Raji (cell line): ENCODE measurements around the gene SNRPB2.

Experiments
- POLR2A ChIP-seq: IDR thresholded peaks from 2 replicates; pipeline ENCODE4 v1.6.1; 2011; ENCODE audit warnings: low read depth, low read length, control low read depth; ENCODE audit not compliant: insufficient read depth

SNRPB2 gene

DNA sequence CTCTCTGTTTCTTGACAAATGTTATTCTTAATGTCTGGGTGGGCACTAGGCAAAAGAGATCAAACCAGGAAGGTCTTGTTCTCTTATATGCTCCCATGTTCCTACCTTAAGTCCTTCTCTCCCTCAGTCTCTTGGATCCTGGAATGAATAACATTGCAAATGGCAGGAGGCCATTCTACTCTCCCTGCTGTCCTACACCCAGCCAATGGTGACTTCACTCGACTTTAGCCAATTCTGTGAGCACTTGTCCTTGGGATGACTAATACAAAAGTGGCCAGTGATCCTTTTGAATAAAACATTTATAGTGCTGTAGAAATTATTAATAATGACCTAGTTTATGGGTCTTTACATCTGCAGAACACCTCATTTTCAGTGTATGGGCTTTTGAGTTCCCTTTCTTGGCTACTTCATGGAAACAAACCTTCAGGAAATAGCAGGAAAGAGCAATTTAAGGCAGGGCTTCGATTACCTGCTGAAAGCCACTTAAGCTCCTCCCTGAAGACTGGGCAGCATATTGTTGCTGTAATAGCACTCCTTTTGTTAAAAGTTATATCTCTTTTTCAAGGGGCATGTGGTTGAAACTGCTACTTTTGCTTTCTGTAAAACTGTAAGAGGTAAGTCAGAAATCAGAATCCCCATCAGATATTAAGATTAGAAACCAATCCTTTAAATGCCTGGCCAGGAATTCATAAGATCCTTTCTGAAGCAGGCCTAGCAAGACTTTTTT lies 28.8 kb downstream of the SNRPB2 start:
- TF ChIP-seq POLR2A = no peak

DNA sequence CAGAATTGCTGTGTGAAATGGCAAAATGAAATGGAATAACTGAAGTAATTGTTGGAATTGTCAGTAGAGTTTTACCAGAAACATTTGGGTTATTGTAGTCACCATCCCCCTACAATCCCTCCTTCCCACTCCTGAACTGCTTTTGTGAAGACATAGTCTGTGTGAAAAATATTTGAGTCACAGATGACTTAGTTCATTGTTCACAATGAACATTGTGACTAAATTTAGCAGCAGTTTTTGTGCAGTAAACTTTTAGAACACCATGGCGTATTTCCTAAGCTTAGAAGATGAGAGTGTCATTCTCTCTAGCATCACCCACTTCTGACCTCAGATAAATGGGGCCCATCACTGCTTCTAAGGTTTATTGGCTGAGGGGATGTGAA lies 29.3 kb downstream of the SNRPB2 start:
- TF ChIP-seq POLR2A = no peak

DNA sequence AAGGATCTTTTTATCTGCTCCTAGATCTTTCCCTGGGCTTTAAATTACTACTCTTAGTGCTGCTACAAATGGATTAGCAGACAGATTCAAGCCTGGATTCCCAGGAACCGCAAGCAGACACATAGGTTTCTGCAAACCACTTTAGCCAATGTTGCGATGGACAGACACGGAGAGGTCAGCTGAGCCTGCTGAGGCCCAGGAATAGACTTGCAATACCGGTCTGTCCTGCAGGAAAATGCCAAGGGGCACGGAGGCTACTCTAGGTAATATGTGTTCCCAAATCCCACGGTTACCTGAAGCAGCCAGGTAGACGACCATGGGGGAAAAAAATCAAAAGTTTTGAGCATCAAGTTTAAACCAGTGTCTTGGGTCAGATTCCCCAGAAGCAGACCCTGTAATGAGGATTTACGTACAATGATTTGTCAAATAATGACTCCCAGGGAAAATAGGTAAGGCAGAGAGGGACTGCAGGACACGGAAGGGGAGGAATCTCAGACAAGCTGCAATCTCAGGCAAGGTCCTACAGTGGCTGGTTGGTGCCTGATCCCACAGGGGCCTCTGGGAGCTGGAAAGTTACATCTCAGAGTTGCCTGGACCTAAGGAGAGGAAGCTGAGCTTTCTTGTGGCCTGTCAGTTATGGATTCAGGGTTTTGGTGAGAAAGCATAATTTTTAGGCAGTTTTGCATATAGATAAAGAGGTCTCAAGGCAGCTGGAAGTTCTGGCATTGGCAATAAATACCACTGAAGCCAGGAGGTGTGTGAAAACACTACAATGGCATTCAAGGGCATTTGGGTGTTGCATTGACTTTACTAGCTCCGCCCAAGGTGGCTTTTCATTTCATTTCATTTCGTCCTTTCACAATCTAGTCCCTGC lies 30.8 kb downstream of the SNRPB2 start:
- no peak for TF ChIP-seq POLR2A

DNA sequence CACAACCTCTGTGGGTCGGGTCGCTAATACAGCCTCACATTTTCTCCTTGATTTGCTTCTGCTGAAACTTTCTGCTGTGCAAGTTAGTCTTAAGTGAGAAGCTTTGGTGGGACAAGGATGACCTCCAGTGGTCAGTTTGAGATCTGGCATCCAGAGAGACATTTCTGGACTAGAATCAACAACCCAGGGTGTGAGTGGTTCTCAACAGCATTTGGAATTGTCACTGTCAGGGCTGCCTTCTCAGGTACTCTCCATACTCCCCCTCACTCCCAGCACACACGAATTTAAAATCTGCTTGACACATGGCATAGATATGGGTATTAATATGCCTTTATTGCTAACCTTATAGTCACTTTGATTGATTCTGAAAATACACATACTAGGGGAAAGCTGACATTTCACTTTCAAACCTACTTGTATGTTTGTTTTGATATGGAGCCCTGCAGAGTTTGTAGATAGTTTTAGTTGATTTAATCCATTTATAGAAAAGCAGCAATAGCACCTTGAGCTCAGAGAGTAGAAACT lies 31.5 kb downstream of the SNRPB2 start:
- no peak for TF ChIP-seq POLR2A

DNA sequence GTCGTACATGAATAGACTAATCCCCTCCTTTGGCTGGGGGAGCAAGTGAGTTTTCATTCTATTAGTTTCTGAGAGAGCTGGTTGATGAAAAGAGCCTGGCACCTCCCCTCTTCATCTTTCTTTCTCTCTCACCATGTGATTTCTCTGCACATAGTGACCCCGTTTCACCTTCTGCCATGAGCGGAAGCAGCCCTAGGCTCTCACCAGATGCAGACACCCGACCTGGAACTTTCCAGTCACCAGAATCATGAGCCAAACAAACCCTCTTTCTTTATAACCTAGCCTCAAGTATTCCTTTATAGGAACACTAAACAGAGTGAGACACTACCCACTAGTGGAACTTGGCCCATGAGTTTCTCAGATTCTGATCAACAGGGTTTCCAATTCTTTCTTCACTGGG lies 34.7 kb downstream of the SNRPB2 start:
- no peak for TF ChIP-seq POLR2A

DNA sequence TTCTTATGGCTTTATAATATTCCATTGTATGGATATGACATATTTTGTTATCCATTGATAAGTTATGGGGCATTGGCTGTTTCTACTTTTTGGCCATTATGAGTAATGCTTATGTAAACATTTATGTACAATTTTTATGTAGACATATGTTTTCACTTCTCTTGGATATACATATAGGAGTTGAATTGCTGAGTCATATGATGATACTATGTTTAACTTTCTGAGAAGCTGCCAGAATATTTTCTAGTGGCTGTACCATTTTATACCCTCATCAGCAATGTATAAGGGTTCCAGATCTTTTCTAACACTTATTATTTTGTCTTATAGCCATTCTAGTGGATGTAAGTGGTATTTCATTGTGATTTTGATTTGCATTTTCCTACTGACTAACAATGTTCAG lies 41.4 kb downstream of the SNRPB2 start:
- TF ChIP-seq POLR2A = no peak

DNA sequence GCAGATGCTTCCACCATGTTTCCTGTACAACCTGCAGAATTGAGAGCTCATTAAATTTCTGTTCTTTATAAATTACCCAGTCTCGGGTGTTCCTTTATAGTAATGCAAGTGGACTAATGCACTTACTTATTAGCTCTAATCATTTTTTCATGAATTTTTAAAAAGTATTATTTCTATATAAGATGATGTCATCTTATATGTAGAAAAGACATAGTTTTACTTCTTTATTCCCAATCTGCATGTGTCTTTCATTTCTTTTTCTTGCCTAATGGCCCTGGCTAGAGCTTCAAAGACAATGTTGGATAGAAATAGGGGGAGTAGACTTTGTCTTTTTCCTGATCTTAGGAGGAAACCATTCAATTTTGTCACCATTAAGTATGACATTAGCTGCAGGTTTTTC lies 46.1 kb downstream of the SNRPB2 start:
- TF ChIP-seq POLR2A = no peak

DNA sequence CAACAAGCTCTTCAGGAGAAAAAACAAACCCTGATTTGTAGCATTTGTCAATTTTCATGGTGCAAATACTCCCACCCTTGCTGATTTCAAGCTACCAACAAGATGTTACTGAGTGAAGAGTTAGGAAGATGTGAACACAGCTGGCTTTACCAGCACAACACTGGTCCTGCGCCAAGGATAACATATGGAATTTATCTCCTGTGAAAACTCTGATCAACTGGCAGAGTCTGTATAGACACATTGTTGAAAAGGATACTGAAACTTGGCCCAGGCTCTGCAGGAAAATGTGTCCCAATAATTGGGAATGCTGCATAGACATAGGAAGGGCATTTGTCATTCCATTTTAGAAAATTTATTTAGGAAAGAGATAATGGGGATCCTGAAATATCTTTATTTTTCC lies 47.3 kb downstream of the SNRPB2 start:
- TF ChIP-seq POLR2A = no peak

DNA sequence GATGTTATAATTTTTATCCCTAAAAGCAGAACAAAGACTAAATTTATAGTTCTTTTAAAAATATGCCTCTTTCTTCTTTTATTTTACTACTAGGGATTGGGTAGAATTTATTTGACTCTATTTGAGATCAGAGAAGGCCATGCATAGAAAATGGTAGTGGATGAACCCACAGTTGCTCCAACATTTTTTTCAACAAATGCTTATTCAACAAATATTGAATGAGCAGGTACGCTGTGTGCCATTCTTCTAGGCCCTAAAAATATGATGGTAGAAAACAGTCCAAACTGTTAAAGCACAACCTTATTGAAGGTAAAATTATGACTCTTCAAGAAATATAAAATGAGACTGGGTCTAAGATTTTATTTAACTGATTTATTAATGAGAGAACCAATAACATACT lies 48.3 kb downstream of the SNRPB2 start:
- TF ChIP-seq POLR2A = no peak

DNA sequence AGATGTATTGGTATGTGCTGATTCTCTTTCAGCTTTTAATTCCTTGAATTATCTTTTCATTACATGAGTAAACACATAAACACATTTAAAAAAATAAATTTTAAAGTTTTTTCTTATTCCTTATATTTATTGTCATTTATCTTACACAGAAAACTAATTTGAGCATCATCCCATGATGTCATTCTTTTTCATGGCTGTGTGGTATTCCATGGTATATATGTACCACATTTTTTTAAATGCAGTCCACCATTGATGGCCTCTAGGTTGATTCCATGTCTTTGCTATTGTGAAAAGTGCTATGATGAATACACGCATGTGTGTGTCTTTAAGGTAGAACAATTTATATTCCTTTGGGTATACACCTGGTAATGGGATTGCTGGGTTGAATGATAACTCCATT lies 51.7 kb downstream of the SNRPB2 start:
- no peak for TF ChIP-seq POLR2A

DNA sequence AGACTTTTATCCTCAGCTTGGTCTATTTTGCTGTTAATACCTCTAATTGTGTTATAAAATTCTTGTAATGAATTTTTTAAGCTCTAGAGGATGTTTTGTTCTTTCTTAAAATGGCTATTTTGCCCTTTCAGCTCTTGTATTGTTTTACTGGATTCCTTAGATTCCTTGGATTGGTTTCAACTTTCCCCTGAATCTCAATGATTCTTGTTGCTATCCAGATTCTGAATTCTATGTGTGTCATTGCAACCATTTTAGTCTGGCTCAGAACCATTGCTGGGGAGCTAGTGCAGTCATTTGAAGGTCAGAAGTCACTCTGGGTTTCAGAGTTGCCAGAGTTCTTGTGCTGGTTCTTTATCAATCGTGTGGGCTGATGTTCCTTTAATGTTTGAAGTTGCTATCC lies 55.4 kb downstream of the SNRPB2 start:
- no peak for TF ChIP-seq POLR2A
